ENCODE measurements around the gene RASA1. TPM values are rescaled to one million over a fixed set of nuclear protein-coding genes. Genes with fewer than 3 reads are reported as not detected.
"Not testable (repeated sequence)": the region's sequence is repeated elsewhere in the genome, so short reads cannot be mapped to it uniquely, and the experiment has no call there.

RASA1 gene
- total RNA-seq: 36.4 TPM

DNA sequence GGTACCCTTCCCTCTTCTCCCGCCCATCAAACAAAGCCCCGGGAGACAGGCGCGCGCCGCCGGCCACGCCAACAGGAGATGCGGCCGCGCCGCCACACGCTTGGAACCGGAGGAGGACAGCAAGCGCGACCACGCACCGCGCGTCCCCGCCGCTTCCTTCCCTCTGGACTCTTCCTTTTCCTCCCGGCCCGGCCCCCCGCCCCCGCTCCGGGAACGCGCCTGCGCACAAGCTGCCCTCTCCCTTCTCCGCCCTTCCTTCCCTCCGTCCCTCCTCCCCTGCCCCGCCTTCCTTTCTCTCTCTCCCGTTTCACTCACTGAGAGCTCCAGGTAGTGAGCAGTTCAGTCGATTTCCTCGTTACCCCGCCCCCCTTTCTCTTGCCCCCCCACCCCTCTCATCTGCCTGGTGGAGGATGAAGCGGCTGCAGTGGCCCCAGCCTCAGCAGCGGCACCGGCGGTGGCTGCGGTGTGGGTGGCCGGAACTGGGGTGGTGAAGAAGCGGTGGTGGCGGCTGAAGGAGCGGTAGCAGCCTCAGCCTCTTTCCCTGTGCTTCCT lies at the start of gene RASA1:
RASA1 (plus strand) TSS at position 310 of the 552 bp plus-strand sequence. CDS start 569 bp downstream, outside the sequence.
- peak; percentile 96 for DNase-seq

GRCh38 chr5:87229780-87230179 lies 37.9 kb upstream of the RASA1 start:
- no peak for DNase-seq

GRCh38 chr5:87231037-87231808 lies 36.5 kb upstream of the RASA1 start:
- DNase-seq: no peak

DNA sequence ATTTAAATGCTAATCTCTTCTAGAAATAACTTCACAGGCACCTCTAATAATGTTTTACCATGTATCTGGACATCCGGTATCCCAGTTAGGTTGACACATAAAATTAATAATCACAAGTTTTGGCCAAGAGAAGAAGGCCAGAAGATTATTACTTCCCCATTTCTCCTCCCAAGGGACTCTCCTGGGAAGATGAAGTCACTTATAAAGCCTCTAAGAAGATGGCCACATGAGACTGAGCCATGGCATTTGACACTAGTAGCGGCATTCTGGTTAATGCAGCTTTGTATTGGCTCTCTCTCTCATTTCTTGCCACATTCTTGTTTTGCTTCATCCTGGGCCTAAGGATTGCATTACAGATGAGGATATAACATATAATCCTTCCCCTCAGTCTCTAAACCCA lies 34.5 kb upstream of the RASA1 start:
- no peak for DNase-seq

DNA sequence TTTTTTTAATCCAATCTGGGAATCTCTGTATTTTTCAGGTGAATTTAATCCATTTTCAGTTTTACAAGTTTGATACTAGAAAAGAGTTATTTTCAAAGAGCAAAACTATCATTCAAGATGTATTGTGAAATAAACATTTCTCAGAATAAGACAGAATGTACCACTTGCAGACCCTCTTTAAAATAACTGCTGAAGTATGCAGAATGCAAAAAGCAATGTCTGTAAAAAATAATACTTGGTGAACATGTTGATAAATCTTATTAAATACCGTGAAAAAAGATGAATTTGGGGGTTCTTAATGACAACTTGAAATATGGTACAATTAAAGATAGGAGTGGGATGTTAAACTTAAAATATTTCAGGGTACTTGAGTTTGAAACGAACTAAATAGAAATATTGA lies 26.1 kb upstream of the RASA1 start:
- DNase-seq: no peak

DNA sequence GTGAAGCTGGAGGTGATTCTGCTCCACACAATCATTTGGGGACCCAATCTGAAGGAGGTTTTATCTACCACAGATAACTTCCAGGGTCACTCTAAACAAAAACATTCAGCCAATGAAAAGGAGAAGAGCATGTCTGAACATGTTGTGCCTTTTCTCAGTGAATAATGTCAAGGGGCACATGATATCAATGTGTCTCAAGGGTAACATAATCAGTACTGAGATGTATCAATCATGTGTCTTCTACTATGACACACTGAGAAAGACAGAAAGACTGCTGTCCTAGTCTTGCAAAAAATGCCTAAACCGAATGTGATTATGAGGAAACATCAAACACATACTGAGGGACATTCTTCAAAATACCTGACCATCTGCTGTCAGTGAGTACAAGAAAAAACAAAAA lies 25.4 kb upstream of the RASA1 start:
- DNase-seq: no peak

DNA sequence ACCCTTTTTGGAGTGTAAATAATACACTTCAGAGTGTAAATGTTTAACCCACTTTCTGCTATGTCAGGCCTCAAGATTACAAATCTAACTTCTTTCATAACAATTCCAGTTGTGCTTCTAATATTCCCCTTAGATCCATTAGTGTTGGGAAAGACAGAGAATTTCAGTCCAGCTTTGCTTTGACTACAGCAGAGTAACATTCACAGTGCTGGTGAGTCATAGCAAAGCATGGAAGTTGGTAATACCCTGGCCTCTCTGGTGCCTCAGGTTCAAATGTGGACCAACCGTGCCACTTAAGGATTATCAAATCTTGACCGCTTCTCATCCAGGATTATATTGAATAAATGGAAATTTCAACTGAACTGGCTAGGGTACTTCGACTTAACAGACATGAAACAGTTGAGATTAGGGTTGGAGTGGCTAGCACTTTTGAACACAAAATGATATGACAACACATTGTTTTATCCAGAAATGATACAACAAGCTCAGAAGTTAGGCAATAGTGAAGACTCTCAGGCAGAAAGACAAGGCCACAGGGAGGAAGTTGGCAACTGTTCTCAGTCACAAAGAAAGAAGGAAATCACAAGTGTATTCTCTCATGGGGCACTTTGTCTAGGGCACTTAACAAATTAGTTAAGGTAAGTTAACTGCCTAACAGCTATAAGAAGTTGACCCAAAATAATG lies 24.4 kb upstream of the RASA1 start:
- no peak for DNase-seq

GRCh38 chr5:87245451-87245850 lies 22.2 kb upstream of the RASA1 start:
- DNase-seq: no peak

DNA sequence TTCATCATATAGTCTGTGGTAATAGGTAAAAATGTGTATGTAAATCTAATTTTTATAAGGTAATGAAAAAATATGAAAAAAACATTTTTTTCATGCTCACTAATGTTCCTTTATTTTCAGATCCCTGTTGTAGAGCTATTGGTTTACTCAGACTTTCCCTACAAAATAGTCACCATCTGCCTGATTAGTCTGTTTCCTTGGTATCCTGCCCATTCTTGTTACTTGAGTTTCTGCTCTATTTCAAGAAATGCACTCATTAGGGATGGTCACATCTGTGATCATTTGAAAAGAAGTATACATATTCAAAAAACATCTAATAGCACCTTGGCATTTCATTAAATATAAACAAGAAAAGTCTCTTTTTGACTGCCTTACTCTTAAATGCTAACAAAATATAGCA lies 21.6 kb upstream of the RASA1 start:
- no peak for DNase-seq

GRCh38 chr5:87252283-87252605 lies 15.4 kb upstream of the RASA1 start:
- no peak for DNase-seq

DNA sequence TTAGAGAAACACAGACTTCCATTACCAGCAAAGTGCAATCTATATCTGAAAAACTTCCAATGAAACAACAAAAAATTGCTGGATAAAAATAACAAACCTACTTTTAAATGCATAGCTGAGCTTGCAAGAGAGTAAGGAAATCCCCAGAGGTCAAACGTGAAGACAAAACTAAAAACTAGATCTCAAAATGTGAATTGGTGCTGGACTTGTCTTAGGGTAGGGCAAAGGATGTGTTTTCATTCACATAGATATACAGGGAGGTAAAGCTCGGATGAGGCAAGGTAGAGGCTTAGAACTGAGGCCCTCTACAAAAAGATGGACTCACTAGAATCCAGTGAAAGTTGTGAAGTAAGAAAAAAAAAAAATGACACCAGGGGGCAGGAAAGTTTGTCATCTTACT lies 13.6 kb upstream of the RASA1 start:
- DNase-seq: no peak

DNA sequence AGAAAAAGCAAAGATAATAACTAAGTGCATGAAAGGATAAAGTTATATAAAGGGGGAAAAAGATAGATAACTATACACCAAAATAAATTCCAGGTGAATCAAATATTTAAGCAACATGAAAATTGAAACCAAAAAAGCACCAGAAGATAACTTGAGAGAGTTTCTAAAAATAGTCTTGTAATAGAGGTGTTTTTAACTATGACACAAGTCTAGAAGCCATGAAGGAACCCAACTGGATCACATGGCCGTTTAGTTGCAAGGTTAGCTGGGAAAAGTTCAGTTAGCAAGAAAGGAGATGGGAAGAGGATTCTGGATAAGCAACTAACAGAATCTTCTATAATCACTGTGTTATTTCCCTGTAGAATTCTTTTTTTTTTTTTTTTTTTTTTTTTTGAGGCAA lies 9.2 kb upstream of the RASA1 start:
- no peak for DNase-seq

DNA sequence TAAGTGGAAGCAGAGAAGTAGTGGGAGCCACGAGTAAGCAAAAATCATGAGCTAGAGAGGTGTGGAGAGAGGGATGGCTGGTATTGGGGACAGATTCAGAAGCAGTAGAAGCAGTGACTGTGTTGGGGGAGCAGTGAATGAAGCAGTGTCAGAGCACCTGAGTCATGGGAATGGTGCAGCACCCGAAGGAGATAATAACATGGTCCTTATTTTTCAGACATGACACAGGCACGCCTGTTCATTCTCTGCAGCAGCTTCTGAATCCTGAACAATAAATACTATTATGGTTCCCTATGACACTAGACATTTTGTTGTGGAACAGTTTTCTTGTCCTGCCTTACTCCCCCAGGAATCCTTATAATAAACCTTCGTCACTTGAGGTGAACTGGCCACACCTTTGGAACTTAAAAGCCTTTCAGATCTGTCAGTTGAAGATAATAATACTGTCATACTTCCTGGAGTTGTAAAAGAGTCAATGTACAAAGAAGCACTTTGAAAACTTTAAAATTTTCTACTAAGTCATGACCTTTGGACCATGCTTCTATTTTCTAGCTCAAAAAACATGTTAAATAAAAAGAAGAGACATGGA lies 7.0 kb upstream of the RASA1 start:
- no peak for DNase-seq

- no peak for DNase-seq
Measured at GRCh38 chr5:87263498-87263897, 4.2 kb upstream of the RASA1 start.

DNA sequence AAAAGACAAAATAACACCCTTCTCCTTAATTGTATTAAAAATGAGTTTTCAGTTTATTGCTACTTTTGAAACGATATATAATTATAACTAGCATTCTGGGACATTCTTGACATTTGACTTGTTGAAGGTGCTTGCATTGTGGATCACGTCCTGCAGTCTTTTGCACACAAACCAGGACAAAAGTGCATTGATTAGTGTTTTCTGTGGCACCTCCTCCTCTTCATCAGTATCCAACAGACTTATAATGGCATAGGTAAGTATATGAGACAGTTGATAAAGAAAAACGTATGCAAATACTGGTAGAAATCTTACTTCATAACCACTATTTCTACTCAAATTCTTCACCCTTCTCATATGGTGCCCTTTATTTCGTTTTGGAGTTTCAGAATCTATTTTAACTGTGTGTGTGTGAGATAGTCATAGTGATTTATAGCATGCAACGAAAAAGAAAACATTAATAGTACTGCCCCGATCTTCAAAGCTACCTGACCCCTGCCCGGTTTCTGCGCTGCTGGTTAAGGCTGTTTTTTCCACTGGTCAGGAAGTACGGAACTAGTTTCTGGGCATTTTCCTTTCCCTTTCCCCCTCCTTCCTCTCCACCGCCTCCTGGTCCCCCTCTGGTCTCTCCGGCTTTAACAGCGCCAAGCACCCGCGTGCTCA lies 639 bp upstream of the RASA1 start:
- DNase-seq: peak; percentile 37

DNA sequence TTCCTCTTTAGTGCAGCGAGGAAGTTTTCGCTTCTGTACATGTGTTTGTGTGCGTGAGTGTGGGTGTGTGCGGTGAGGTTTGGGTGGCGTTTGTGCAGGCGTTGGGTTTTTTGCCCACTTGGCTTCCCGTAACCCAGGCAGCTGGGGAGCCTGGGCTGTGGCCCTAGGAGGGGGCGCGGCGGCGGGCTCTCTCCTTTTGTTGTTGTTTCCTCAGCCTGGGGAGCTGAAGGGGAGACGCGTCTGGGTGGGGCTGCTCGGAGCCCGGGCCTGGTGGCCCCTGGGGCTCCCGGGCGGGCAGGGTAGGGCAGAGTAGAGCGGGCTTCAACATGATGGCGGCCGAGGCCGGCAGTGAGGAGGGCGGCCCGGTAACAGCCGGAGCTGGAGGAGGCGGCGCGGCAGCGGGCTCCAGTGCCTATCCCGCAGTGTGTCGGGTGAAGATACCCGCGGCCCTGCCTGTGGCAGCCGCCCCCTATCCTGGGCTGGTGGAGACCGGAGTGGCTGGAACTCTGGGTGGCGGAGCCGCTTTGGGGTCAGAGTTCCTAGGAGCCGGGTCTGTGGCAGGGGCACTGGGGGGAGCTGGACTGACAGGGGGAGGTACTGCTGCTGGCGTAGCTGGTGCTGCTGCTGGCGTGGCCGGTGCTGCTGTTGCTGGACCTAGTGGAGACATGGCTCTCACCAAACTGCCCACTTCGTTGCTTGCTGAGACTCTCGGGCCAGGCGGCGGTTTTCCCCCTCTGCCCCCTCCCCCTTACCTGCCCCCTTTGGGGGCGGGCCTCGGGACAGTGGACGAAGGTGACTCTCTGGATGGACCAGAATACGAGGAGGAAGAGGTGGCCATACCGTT lies 665 bp downstream of the RASA1 start:
- peak; percentile 73 for DNase-seq

- no peak for DNase-seq
Measured at GRCh38 chr5:87268970-87269377, 1.3 kb downstream of the RASA1 start.

- not testable (repeated sequence) for DNase-seq
Measured at GRCh38 chr5:87270888-87271287, 3.2 kb downstream of the RASA1 start.

DNA sequence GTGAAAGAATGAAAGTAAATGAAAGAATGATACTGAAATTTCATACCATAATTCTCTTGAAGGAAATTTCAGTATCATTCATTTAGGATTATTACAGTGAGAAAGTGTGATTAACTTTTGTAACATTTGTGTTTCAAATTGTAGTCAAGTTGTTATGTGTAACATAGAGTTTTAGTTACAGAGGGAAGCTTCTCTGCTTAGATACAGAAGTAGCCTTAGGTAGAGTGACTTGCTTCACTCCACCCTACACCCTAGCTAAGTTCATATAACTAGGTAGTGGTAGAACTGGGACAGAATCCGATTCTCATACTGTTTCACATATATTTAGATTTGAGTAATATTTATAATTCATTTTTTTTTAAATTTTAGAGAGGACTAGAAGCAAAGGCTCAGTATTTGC lies 9.0 kb downstream of the RASA1 start:
- no peak for DNase-seq

DNA sequence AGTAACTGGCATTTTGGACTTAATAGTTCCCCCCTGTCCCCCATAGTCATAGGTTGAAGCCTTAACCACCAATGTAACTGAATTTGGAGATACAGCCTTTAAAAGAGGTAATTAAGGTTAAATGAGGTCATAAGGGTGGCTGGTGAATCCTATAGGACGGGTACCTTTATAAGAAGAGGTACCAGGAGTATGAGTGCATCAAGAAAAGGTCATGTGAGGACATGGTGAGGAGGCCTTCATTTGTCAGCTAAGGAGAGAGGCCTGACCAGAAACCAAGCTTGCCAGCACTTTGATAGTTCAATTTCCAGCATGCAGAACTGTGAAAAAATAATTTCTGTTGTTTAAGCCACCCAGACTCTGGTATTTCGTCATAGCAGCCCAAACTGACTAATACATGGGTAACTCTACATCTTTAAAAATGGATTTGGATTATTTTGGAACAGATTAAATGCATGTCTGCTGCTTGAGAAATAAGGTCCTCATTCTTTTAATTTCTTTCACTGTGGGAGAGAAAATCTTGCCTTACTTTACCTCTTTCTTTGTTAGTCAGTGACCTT lies 9.7 kb downstream of the RASA1 start:
- DNase-seq: no peak

GRCh38 chr5:87278590-87279100 lies 11.0 kb downstream of the RASA1 start:
- DNase-seq: no peak

Data from skin of body (tissue), 2 donors.